GM23338 (cell line): ENCODE results near the gene SLC24A1. TPM values are rescaled to one million over a fixed set of nuclear protein-coding genes. Genes with fewer than 3 reads are reported as not detected.
A peak's percentile ranks its signal among the peaks of the same experiment; 100 is the strongest.

Source experiments
- ATAC-seq: fragments of 200-7000 bp; cut with Tn5 transposase; 3 replicates; pipeline ENCODE4 v1.9.1; 2020
- DNase-seq: peaks from one replicate; pipeline ENCODE4 v3.0.0-alpha.2; 2015; ENCODE audit warnings: low spot score
- H2AFZ ChIP-seq: fragments of 200-600 bp; sonication (generic); 2 replicates; pipeline ENCODE4 v1.8.0; 2016; ENCODE audit warnings: antibody characterized with exemption, mild to moderate bottlenecking, moderate library complexity
- H3F3A ChIP-seq: fragments of 200-600 bp; sonication (generic); replicated peaks from 2 replicates; pipeline ENCODE4 v1.8.0; 2017; ENCODE audit warnings: antibody characterized with exemption, mixed run types, low read depth
- H3K27ac ChIP-seq: fragments of 200-600 bp; sonication (generic); 2 replicates; pipeline ENCODE4 v1.6.1; 2016; ENCODE audit warnings: low read depth
- H3K27me3 ChIP-seq: fragments of 200-600 bp; sonication (generic); 2 replicates; pipeline ENCODE4 v1.8.0; 2016; ENCODE audit warnings: mild to moderate bottlenecking, mixed run types, moderate library complexity; ENCODE audit not compliant: insufficient read depth
- H3K36me3 ChIP-seq: fragments of 200-600 bp; sonication (generic); 2 replicates; pipeline ENCODE4 v1.8.0; 2016; ENCODE audit warnings: mild to moderate bottlenecking; ENCODE audit not compliant: insufficient read depth
- H3K4me1 ChIP-seq: fragments of 200-600 bp; sonication (generic); 2 replicates; pipeline ENCODE4 v1.8.0; 2016; ENCODE audit warnings: mild to moderate bottlenecking, moderate library complexity; ENCODE audit not compliant: insufficient read depth
- H3K4me2 ChIP-seq: fragments of 200-600 bp; sonication (generic); 2 replicates; pipeline ENCODE4 v1.7.1; 2017; ENCODE audit warnings: mixed run types
- H3K4me3 ChIP-seq: fragments of 200-600 bp; sonication (generic); 2 replicates; pipeline ENCODE4 v1.6.1; 2016; ENCODE audit warnings: mixed run types
- H3K79me2 ChIP-seq: fragments of 200-600 bp; sonication (generic); replicated peaks from 2 replicates; pipeline ENCODE4 v1.8.0; 2017; ENCODE audit warnings: mild to moderate bottlenecking; ENCODE audit not compliant: insufficient read depth
- H3K9me2 ChIP-seq: fragments of 200-600 bp; sonication (generic); 2 replicates; pipeline ENCODE4 v1.8.0; 2017; ENCODE audit not compliant: insufficient read depth
- H4K20me1 ChIP-seq: fragments of 200-600 bp; sonication (generic); replicated peaks from 2 replicates; pipeline ENCODE4 v1.8.0; 2017; ENCODE audit warnings: mild to moderate bottlenecking; ENCODE audit not compliant: insufficient read depth
- H3K27ac Mint-ChIP-seq: 2 replicates; pipeline ENCODE4 v1.8.0; 2020; ENCODE audit warnings: inconsistent platforms, mild to moderate bottlenecking, moderate library complexity, mixed read lengths
- H3K27me3 Mint-ChIP-seq: 3 replicates; pipeline ENCODE4 v1.8.0; 2022; ENCODE audit warnings: low read depth, mild to moderate bottlenecking, moderate library complexity, mixed read lengths, inconsistent platforms; ENCODE audit not compliant: insufficient read depth, poor library complexity
- H3K36me3 Mint-ChIP-seq: 3 replicates; pipeline ENCODE4 v1.8.0; 2021; ENCODE audit warnings: low read depth, mild to moderate bottlenecking, inconsistent platforms, moderate library complexity, mixed read lengths
- H3K4me1 Mint-ChIP-seq: 3 replicates; pipeline ENCODE4 v1.8.0; 2020; ENCODE audit warnings: mild to moderate bottlenecking, inconsistent platforms, mixed read lengths
- H3K4me3 Mint-ChIP-seq: 3 replicates; pipeline ENCODE4 v1.8.0; 2021; ENCODE audit warnings: moderate library complexity, mild to moderate bottlenecking, inconsistent platforms, mixed read lengths
- H3K9me3 Mint-ChIP-seq: 3 replicates; pipeline ENCODE4 v1.8.0; 2020; ENCODE audit warnings: moderate library complexity, mild to moderate bottlenecking, inconsistent platforms, mixed read lengths
- CTCF ChIP-seq, 2 experiments: fragments of 200-600 bp in 1 of 2; sonication (generic) in 1 of 2; conservative IDR thresholded peaks; 2 replicates each; pipeline versions ENCODE4 v1.5.1 to v1.6.1; 2016 to 2017; ENCODE audit warnings: antibody characterized with exemption in 2 of 2, low read depth in 2 of 2, mild to moderate bottlenecking in 2 of 2, moderate library complexity in 1 of 2
- ETS1 ChIP-seq: IDR thresholded peaks from 2 replicates; pipeline ENCODE4 v1.6.1; 2016; ENCODE audit warnings: antibody characterized with exemption
- EZH2 ChIP-seq: fragments of 200-600 bp; sonication (generic); IDR thresholded peaks from one replicate; pipeline ENCODE4 v1.8.0; 2017; ENCODE audit warnings: antibody characterized with exemption, mild to moderate bottlenecking, low read depth; ENCODE audit not compliant: unreplicated experiment
- EZH2phosphoT487 ChIP-seq: fragments of 200-600 bp; sonication (generic); IDR thresholded peaks from one replicate; pipeline ENCODE4 v1.8.1; 2018; ENCODE audit warnings: antibody characterized with exemption; ENCODE audit not compliant: unreplicated experiment
- JUNB ChIP-seq: IDR thresholded peaks from one replicate; pipeline ENCODE4 v1.6.1; 2016; ENCODE audit warnings: antibody characterized with exemption; ENCODE audit not compliant: unreplicated experiment
- NANOG ChIP-seq: IDR thresholded peaks from 2 replicates; pipeline ENCODE4 v1.6.1; 2016; ENCODE audit warnings: antibody characterized with exemption, borderline replicate concordance
- POLR2AphosphoS5 ChIP-seq: IDR thresholded peaks from 2 replicates; pipeline ENCODE4 v1.6.1; 2016; ENCODE audit warnings: antibody characterized with exemption, low read depth
- STAT1 ChIP-seq: IDR thresholded peaks from one replicate; pipeline ENCODE4 v1.6.1; 2016; ENCODE audit warnings: antibody characterized with exemption; ENCODE audit not compliant: unreplicated experiment
- ZNF114 ChIP-seq: fragments of 250-450 bp; sonication (Bioruptor Pico); IDR thresholded peaks from 2 replicates; pipeline ENCODE4 v1.5.0; 2020; ENCODE audit warnings: mild to moderate bottlenecking, moderate library complexity
- ZNF331 ChIP-seq: fragments of 250-450 bp; sonication (Bioruptor Pico); IDR thresholded peaks from 2 replicates; pipeline ENCODE4 v1.5.0; 2020; ENCODE audit warnings: low read depth, mild to moderate bottlenecking, moderate library complexity
- polyA plus RNA-seq: library from polyadenylated mRNA; unstranded; fragments of >200 nt; fragmentation: Nextera tagmentation; extraction: Ambion mirVana; gene quantifications from 2 replicates; pipeline ENCODE4 v1.2.1, GENCODE V29; 2016
- total RNA-seq: library from RNA; depleted of rRNA; stranded (reverse); fragments of >200 nt; shearing (Covaris generic); gene quantifications from 2 replicates; pipeline ENCODE4 v1.2.3, GENCODE V29; 2014

SLC24A1 gene
- total and polyA plus RNA-seq, 2 experiments from 2014 or later: 1.6 to 4.5 TPM

GRCh38 chr15:65618560-65619109 lies 3.1 kb upstream of the SLC24A1 start:
- Histone ChIP-seq H3K9me2 (no peaks in the 10 kb centered on the region), H4K20me1 (no peaks in the 10 kb centered on the region), H3K4me1 (0 out of 2 replicates have a peak, but pooled peaks cover 5% of the 10 kb centered on the region), H3K79me2 (no peaks in the 10 kb centered on the region), H2AFZ (no peak overlapping the region), H3K36me3 (no peaks in the 10 kb centered on the region), H3K4me2 (no peak overlapping the region), H3F3A (no peaks in the 10 kb centered on the region), H3K27me3 (no peaks in the 10 kb centered on the region), H3K4me3 (no peak overlapping the region), H3K27ac (no peak overlapping the region)
- no peaks in the 10 kb centered on the region for H3K9me3 Mint-ChIP-seq
- ATAC-seq (peak; percentile 76), DNase-seq (peak; percentile 18)
- H3K4me1 Mint-ChIP-seq: peaks cover 14% of the 10 kb centered on the region
- H3K36me3 Mint-ChIP-seq: peaks cover 2% of the 10 kb centered on the region; the same call in 2 of the 3 replicates
- no peak for TF ChIP-seq EZH2
- no peak for TF ChIP-seq NANOG
- no peak for TF ChIP-seq ETS1
- no peak for TF ChIP-seq POLR2AphosphoS5
- no peak for TF ChIP-seq CTCF (conservative IDR thresholded peaks at IDR 0.05; ENCODE audit: low read depth in 2 of 2)
- no peak for TF ChIP-seq ZNF114 (CRISPR knock-in tag)
- TF ChIP-seq STAT1: no peak
- no peak for TF ChIP-seq ZNF331 (CRISPR knock-in tag)
- no peak for TF ChIP-seq JUNB
- no peak for TF ChIP-seq EZH2phosphoT487
- no peak overlapping the region for H3K27ac Mint-ChIP-seq
- no peak overlapping the region for H3K4me3 Mint-ChIP-seq
- peaks cover 2% of the 10 kb centered on the region for H3K27me3 Mint-ChIP-seq

- Mint-ChIP-seq H3K36me3 (peaks cover 2% of the 10 kb centered on the region), H3K27me3 (no peaks in the 10 kb centered on the region), H3K4me1 (peaks cover 14% of the 10 kb centered on the region), H3K9me3 (no peaks in the 10 kb centered on the region), H3K27ac (no peak overlapping the region), H3K4me3 (no peak overlapping the region)
- Histone ChIP-seq H3K4me1 (0 out of 2 replicates have a peak, but pooled peaks cover 5% of the 10 kb centered on the region), H3F3A (no peaks in the 10 kb centered on the region), H3K27ac (no peak overlapping the region), H3K36me3 (no peaks in the 10 kb centered on the region), H2AFZ (no peak overlapping the region), H3K79me2 (no peaks in the 10 kb centered on the region), H3K4me3 (no peak overlapping the region), H3K4me2 (no peak overlapping the region), H3K9me2 (no peaks in the 10 kb centered on the region), H3K27me3 (no peaks in the 10 kb centered on the region), H4K20me1 (no peaks in the 10 kb centered on the region)
- ATAC-seq (no peak), DNase-seq (no peak)
- TF ChIP-seq NANOG: no peak
- no peak for TF ChIP-seq POLR2AphosphoS5
- no peak for TF ChIP-seq JUNB
- no peak for TF ChIP-seq ETS1
- no peak for TF ChIP-seq EZH2
- no peak for TF ChIP-seq CTCF (conservative IDR thresholded peaks at IDR 0.05; ENCODE audit: low read depth in 2 of 2)
Measured at GRCh38 chr15:65619626-65620290, 2.0 kb upstream of the SLC24A1 start.
